Measurements from ENCODE around the gene GOSR1.
"Not testable (repeated sequence)": the region's sequence is repeated elsewhere in the genome, so short reads cannot be mapped to it uniquely, and the experiment has no call there.

GOSR1 gene

DNA sequence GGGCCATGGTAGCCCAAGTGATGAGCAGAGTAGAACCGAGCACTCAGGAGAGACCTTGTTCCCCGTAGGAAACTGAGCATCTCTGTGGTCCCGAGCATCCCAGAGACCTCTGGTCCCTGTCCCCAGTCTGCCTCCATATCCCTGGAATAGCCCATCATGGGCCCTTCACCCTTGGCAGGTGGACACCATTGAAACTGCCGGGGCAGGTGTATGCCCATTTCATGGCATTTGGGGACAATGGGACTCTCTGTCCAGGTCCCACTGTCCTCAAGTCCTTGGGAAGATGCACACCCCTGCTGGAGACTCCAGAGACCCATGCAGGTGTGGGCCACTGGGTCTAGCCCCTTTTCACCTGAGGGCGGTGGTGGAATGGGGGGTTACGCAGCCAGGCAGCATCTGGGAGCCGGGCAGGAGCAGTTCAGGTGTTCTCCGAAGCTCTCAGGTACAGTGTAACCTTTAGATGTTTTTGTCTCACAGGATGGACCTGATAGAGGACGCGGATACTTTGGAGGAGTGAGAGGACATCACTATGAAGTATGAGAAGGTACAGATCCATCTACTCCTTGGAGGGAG is 75.9 kb downstream of the GOSR1 start:
- Histone ChIP-seq H3K27me3 (no peaks in the 10 kb centered on the region), H3K9me3 (no peaks in the 10 kb centered on the region), H3K4me3 (ENCODE audit: low read depth in 1 of 2, low read length in 1 of 2) (no peak overlapping the region), H3K27ac (no peak overlapping the region), H3K36me3 (no peaks in the 10 kb centered on the region), H3K4me1 (ENCODE audit: control insufficient read depth in 1 of 2, insufficient read depth in 1 of 2, low read depth in 1 of 2, low read length in 1 of 2) (no peaks in the 10 kb centered on the region)
- TF ChIP-seq, protein P1, sequence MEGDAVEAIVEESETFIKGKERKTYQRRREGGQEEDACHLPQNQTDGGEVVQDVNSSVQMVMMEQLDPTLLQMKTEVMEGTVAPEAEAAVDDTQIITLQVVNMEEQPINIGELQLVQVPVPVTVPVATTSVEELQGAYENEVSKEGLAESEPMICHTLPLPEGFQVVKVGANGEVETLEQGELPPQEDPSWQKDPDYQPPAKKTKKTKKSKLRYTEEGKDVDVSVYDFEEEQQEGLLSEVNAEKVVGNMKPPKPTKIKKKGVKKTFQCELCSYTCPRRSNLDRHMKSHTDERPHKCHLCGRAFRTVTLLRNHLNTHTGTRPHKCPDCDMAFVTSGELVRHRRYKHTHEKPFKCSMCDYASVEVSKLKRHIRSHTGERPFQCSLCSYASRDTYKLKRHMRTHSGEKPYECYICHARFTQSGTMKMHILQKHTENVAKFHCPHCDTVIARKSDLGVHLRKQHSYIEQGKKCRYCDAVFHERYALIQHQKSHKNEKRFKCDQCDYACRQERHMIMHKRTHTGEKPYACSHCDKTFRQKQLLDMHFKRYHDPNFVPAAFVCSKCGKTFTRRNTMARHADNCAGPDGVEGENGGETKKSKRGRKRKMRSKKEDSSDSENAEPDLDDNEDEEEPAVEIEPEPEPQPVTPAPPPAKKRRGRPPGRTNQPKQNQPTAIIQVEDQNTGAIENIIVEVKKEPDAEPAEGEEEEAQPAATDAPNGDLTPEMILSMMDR (IDR thresholded peaks at IDR 0.05), result no peak

DNA sequence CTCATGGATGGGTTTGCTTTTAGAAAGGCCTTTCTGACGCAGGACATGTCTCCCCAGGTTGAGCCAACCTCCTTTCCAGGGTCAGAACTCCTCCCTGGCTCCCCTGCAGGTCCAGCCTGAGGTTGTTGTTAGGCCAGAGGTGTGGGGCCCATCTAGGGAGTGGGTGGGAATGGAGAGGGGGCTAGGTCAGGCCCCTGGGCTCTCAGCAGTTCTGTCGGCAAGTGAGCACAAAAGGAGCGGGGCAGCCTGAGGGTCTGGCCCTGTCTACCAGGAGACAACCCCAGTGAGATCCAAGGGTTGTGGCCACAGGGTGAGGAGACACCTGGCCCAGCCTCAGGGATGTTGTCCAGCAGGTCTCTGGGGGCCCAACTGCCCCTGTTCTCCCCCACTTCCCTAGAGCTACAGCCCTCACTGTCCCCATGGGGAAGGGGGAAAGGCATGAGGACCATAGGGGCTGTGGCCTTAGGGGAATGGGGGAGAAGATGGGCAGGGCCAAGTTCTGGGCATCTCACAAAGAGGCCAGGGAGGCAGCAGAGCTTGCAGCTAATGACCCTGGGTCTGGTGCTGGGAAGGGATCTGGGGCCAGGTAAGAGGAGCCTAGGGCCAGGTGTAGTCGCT is 76.7 kb downstream of the GOSR1 start:
- H3K4me1 ChIP-seq (ENCODE audit: control insufficient read depth in 1 of 2, insufficient read depth in 1 of 2, low read depth in 1 of 2, low read length in 1 of 2); H3K27ac ChIP-seq; H3K4me3 ChIP-seq (ENCODE audit: low read depth in 1 of 2, low read length in 1 of 2); H3K36me3 ChIP-seq; H3K9me3 ChIP-seq; H3K27me3 ChIP-seq: not testable (repeated sequence)

DNA sequence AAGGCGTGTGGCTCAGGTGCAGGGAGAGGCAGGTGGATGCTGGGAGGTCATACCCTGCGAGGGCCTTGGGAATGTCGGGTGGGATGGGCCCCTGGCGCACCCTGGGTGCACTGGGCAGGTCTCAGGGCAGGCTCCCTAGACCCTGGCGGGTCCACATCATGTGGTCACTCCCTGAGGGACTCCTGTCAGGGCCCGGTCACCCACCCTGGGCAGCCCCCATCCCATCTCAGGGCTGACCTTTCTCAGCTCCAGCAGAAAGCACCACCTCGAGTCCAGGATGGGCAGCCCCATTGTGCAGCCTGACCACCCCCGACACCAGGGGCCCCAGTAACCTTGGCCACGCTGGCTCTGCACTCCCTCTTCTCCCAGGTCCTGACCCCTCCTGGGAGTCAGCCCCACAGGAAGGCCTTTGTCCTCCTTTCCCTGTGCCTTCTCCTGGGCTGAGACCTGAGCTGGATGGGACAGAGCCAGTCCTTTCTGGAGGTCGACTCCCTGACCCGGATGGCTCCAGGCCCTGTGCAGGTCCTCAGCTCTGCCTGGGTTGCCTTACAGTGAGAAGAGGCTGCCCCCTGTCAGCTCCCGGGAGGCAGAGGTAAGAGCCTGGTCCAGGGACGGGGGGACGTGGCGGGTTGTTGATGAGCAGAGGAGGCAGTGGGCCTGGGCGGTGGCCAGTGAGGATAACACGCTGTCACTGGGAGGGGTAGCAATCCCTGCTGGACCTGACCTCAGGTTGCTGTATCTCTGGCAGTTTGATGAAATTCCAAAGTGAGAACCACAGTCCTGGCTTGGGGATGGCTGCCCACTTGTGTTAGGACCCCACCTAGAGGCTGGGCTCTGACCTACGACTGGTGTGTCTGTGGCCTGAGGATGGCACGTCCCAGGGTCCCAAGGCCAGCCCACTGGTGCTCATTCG is 77.9 kb downstream of the GOSR1 start:
- TF ChIP-seq, protein P1 (IDR thresholded peaks at IDR 0.05), result no peak
- no peaks in the 10 kb centered on the region for H3K9me3 ChIP-seq
- no peaks in the 10 kb centered on the region for H3K36me3 ChIP-seq
- H3K27me3 ChIP-seq, result no peaks in the 10 kb centered on the region
- no peak overlapping the region for H3K27ac ChIP-seq
- no peaks in the 10 kb centered on the region for H3K4me1 ChIP-seq (ENCODE audit: control insufficient read depth in 1 of 2, insufficient read depth in 1 of 2, low read depth in 1 of 2, low read length in 1 of 2)
- no peak overlapping the region for H3K4me3 ChIP-seq (ENCODE audit: low read depth in 1 of 2, low read length in 1 of 2)

DNA sequence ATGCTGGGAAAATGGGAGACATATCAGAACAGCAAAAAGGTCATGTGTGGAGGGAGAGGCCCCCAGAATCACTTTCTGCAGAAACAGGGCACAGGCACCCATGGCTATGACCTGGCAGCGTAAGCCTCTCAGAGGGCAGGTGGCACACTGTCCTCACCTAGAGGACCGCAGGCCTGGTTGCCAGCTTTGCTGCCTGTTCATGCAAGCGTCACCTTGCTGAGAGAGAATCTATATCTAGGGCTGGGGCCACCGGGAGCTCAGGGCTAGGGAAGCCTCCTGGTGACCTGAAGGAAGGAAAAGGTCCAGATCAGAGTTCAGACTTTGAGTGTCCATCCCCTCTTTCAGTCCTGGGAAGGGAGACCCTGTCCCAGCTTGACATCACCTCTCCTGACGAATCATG is 78.7 kb downstream of the GOSR1 start:
- Histone ChIP-seq H3K4me3 (ENCODE audit: low read depth in 1 of 2, low read length in 1 of 2) (no peak overlapping the region), H3K4me1 (ENCODE audit: control insufficient read depth in 1 of 2, insufficient read depth in 1 of 2, low read depth in 1 of 2, low read length in 1 of 2) (no peaks in the 10 kb centered on the region), H3K36me3 (no peaks in the 10 kb centered on the region), H3K27me3 (no peaks in the 10 kb centered on the region), H3K27ac (no peak overlapping the region), H3K9me3 (no peaks in the 10 kb centered on the region)
- TF ChIP-seq, protein P1 (IDR thresholded peaks at IDR 0.05), result no peak

DNA sequence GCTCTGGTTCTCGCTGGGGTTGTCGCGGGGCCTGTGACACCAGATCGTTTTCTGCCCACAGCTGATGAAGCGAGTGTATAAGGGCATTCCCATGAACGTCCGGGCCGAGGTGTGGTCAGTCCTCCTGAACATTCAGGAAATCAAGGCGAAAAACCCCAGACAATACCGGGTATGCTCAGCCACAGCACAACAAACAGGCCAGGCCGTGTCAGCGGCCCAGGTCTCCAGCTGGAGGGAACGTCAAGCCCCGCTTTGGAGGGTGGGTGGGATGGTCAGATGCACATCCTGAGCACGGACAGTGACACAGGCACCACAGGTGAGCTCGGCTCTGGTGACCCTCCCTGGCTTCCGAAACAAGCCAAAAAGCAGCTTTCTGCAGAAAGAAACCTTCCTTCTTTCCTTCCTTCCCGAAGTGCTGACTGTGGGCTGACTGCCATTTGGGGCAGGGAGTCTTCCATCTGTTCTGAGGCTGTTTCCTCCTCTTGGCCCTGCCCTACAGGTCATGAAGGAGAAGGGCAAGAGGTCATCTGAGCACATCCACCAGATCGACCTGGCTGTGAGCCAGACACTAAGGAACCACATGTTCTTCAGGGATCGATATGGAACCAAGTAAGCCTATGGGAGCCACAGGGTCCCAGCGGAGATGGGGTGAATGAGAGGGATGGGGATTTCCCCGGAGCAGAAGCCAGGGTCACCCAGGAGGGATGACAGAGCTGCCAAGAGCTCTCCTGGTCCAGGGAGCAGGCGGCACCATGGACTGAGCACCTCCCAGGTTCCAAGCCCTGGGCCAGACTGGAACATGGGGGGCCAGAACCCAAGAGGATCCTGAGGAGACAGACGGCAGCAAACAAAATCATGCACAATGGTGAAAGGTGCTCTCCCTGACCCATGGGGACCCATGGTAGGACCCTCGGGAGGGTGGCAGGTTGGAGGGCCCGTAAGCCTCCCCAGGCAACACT is 79.4 kb downstream of the GOSR1 start:
- Histone ChIP-seq H3K27ac (no peak overlapping the region), H3K9me3 (no peaks in the 10 kb centered on the region), H3K27me3 (no peaks in the 10 kb centered on the region), H3K4me3 (ENCODE audit: low read depth in 1 of 2, low read length in 1 of 2) (no peak overlapping the region), H3K4me1 (ENCODE audit: control insufficient read depth in 1 of 2, insufficient read depth in 1 of 2, low read depth in 1 of 2, low read length in 1 of 2) (no peaks in the 10 kb centered on the region), H3K36me3 (no peaks in the 10 kb centered on the region)
- TF ChIP-seq, protein P1 (IDR thresholded peaks at IDR 0.05), result no peak

Measured in neutrophil (primary cell).